NCI-H1105 (cell line): ENCODE results near the gene NMNAT3.
A peak's percentile ranks its signal among the peaks of the same experiment; 100 is the strongest.
"Not testable (repeated sequence)": the region's sequence is repeated elsewhere in the genome, so short reads cannot be mapped to it uniquely, and the experiment has no call there.

Experiments
- DNase-seq: peaks from one replicate; lab custom pipeline; 2025; lab: John Stamatoyannopoulos, UW

NMNAT3 gene

DNA sequence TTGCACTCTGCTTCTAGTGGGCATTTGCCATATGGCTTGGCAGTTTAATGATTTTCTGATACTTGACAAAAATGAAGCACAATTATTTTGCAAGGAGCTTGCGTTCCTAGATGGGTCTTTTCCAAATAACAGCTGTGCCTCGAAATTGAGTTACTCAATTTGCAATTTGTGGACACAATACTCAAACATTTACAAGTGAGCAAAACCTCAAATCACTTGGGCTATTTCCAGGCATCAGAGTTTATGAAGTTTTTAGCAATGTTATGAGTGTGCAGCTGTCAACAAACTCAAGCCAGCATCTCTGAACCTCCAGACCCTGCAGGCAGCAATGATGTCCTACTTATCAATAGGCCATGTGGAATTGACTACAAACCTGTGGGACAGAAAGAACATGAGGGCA, 41.3 kb downstream of the NMNAT3 start:
- no peak for DNase-seq

DNA sequence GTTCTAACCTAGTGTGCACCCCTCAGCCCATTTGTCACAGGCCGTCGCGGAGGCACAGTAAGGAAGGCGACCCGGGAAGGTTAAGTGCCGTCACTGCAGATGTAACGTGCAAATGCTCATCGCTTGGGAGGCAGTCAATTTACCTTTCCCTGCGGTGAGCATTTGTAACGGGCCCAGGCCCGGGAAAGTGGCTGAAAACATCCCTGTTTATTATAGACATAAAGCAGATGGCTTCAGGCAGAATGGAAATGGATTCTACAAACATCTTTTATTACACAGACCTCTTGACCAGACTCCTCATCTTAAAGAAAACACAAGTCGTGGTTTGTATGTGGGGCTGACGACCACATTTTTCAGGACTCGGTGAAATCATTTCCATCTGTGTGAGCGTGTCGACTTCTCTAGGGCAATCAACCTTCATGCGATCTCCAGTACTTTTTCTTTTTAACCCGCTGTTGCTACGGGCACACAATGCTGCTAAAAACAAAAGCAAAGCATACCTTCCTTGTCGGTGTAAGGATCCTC, 43.6 kb downstream of the NMNAT3 start:
- DNase-seq: no peak

DNA sequence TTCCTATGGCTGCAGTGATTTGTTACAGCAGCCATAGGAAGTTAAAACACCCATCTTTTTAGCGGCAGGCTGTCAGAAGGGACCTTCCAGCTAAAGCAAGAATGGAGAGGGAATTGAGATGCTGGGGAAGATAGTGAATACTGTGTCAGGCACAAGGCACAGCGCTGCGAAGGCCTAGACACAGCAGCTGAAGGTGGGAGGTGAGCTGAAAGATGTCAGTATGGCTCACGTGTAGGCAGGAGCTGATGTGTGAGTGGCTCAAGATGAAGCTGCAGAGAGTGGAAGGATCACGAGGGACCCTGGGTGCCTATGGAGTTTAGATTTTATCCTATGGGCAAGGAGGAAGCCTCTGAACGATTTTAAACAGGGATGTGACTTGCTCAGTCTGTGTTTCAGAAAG, 44.3 kb downstream of the NMNAT3 start:
- DNase-seq: no peak

DNA sequence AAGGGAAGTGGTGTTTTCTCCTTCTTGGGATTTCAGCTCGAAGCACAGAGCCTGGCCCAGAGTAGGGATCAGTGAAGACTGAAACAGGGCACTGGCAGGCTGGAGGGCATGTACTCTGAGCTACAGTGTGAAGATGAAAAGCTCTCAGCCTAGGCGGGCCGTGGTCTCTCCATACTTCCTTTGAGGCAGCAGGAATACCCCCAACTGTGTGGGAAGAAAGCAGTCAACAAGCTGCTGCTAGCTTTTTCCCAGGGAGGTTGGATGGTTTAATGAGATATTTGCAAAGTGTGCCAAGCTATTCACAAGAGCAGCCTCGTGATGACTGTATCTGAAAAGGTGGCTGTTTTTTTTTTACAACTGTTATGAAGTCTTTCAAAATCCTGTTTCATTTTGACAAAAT, 47.2 kb downstream of the NMNAT3 start:
- no peak for DNase-seq

DNA sequence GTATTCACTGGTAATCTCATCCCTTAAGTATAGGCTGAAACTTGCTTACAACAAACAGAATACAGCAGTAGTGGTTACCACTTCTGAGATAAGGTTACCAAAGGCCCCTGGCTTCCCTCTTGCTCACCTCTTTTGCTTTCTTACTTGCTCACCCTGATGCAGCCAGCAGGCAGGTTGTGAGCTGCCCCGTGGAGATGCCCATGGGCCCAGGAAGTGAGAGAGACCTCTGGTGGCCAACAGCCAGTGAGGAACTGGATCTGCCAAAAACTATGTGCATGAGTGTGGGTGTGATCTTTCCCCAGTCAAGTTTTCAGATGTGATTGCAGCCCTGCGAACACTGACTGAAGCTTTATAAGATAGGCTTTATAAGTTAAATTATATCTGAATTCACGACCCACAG, 48.7 kb downstream of the NMNAT3 start:
- DNase-seq: no peak

DNA sequence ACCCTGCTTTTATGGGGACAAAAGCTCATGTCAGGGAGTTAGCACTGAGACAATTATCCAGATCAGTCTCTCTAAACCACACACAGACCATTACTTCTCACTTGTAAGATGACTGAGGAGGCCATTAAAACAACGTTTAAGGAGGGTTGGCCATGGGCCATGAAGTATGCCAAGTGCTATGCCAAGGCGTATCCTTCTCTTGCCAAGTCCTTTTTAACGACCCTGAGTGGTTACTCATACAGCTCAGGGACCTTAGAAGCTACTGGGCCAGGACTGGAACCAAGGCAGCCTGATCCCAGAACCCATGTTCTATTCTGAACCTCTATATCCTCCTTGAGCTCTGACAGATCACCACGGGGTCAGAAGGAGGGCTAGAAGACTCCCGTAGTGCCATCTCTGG, 50.0 kb downstream of the NMNAT3 start:
- DNase-seq: no peak

DNA sequence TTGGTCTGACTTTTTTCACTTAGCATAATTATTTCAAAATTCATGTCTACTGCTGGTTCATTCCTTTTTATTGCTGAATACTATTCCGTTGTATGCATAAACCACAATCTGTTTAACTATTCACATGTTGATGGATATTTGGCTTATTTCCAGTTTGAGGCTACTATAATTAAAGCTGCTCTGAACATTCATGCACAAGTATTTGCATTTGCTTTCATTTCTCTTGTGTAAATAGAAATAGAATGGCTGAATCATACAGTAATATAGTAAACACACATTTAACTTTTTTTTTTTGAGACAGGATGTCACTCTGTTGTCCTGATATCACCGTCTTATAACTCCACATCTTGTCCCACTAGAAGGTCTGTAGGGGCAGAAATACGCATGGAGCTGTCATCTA, 57.3 kb downstream of the NMNAT3 start:
- DNase-seq: no peak

DNA sequence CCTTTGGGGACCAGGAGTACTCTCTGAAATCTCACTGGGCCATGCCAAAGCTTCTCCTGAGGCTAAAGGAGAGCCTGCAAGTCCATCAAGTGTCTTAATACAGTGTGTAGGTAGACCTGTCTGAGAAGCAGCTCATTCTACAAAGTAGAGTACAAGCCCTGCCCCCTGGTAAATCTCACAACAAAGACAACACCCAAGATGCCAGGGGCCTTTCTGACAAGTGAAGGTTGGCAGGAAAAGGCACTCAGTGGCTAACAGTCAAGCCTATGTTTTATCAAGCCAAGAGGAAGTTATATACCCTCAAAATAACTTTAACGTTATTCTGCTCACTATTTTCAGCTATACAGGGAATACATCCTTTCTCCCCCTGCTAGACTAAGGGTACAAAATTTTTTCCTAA, 58.3 kb downstream of the NMNAT3 start:
- DNase-seq: no peak

DNA sequence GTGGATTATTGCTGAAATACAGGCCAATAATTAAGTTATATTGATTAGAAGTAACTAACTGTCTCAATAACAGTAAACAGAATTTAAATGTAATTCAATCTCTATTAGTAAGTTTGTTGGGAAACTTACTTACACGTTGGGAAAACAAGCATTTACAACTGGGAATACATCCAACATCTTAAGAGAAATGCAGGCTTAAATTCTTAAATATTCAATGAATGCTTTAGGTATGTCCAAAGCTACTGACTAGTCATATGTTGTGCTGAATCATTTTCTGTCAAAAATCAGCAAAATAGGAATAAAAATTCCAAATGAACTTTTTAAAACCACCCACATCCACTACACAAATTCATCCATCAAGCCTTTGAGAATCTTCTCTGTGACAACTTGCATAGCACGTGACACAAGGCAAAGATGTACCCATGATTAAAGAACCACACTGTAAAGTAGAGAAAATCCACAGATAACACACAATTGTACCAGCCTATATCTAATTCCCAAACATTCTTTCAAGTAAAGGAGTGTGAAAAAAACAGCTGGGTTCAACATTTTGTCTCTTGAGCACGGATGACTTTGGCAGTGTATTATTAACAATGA, 60.0 kb downstream of the NMNAT3 start:
- no peak for DNase-seq

DNA sequence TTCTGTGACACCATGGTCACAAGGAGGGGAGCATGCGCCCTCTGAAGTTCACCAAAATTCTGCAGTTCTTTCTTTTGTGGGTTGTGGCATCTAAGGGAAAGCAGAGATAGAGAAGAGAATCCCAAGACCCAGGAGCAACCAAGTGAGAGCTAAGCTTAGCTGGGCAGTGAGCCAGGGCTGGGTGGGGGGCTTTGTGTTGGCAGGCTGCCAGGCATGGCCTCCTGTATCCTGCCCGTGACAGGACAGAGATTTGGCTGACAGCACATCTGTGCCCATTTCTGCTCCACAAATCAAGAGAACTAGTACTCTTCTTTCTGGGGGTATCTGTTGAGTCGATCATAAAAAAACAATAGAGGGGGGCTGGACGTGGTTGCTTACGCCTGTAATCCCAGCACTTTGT, 66.2 kb downstream of the NMNAT3 start:
- DNase-seq: no peak

DNA sequence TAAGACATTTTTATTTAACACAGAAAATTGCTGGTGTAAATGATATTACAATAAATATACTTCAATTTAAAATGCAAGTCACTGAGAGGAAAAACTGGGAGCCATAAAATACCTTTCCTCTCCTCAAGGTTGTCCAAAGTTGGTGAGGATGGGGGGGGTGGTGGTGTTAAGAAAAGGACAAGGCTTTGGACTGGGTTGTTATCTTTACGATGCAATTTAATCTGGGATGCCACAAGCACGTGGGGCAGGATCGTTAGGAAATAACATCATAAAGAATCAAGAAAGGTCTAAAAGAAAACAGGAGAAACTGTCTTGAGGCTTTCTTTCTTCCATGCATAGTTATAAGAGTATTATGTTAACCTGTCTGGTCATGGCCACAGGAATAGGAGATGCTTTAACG, 66.9 kb downstream of the NMNAT3 start:
- DNase-seq: no peak

DNA sequence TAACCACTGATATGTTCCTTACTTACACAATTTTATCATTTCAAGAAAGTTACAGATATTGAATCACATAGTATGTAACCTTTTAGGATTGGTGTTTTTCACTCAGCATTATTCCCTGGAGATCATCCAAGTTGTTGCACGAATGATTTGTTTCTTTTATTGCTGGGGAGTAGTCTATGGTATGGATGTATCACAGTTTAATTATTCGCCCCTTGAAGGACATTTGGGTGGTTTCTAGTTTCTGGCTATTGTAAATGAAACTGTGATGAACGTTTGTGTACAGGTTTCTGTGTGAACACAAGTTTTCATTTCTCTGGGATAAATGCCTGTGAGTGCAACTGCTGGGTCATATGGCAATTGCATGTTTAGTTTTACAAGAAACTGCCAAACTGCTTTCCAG, 68.8 kb downstream of the NMNAT3 start:
- no peak for DNase-seq

DNA sequence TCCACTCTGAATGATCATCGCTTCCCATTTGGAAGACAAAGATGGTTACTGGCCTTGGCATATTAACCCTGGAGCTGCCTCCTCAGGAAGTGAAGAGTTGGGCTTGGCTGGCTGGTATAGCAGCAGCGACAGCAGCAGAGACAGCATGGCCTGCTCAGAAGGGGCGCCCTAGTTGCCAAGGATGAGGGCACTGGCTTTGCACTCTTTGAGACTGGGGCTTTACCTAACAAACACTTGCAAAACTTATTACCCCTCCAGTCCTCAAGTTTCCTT, 69.7 kb downstream of the NMNAT3 start:
- DNase-seq: no peak

DNA sequence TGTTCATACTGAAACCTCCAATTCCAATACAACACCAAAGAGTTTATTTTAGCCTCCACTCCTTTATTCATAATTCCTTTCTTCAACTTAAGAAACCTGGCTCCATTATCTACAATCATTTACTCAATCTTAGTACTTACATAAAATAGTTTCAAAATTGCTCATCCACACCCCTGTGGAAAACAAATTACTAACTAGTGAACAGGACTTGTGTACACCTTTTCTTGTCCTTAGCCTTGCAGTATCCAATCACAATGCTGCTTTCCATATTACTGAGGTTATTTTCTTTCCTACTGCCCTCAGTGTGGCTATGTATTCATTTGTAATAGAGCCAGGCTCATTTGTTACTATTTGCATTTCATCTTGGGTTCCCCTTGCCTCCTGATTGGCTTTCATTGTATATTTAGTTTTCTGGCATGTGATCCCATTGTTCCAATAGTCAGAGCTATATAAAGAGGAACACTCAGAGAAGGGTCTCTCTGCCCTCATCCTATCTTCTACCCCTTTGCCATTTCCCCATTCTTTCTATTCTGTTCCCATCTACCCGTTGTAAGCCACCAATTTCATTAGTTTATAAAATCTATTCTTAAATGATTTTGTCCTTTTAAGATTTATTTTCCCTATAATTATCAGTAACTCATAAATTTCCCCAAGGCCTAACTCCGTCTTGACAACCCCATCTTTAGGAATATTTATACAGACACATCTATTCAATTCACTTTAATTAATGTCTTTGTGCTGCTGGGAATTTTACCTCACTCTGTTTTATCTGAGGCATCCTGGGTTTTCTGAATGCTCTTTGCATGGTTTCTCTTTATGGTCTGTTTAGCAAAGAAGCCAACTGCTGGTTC, 70.3 kb downstream of the NMNAT3 start:
- DNase-seq: no peak

DNA sequence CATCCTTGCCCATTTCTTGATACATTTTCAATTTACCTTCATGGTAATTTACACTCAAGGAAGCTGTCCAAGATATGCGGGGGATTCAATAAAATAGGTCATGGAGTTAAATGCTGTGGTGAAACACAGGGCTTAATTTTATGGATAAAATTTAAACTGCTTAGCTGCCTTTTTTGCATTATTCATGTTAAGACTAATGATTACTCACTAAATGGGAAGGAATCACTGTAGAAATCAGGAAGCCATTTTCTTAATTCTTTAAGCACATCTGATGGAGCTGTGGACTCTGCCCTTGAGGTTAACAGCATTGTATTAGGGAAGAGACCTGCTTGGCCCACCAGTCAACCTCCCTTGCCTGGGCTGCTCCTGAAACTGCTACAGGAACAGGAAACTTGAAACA, 75.8 kb downstream of the NMNAT3 start:
- no peak for DNase-seq

DNA sequence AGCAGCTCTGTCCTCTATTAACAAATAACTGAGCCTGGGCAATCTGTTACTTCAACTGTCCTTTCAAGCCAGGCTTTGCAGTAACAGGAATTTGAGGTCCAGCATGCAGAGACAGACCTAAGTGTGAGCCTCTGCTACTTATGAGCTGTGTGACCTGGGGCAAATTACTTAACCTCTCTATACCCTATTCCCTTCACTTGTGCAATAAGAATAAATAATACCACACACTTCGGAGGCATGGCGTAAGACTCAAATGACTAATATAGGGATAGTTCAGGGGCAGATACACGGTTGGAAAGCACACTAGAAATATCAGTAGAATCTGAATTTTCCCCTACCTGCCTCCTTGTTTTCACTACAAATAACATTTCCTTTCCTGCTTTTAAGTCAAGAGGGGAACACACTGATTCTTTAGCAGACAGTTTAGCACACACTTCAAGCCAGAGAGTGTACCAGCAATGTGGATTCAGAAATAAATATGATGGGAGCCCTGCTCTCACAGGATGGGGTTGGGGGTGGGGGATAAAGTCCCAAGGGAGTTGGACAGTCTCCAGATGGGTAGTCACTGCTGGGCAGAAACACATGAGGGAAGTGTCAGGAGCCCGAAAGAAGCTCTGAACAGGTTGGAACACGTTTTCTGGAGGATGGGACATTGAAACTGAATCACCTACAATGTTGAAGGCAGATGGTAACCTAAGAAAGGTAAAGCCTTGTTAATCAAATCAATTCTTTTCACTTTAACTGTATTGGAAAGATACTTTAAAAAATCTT, 76.4 kb downstream of the NMNAT3 start:
- peak; percentile 53 for DNase-seq

DNA sequence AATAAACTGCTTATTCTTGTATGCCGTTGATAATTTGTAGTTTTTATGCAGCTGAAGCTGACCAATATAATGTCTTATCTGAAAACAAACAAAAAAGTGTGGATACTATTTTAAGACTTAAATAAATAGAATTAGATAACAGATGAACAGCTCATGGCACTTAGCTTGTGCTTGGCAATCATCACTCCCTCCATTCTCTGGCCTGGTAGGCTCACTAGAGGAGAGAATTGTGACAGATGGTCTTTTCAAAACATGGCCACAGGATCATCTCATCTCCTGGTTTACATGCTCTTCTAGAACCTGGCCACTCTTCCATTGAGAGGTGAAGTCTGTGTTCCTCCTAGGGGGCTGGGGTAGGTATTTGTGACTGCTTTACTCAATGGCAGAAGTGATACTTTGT, 79.8 kb downstream of the NMNAT3 start:
- DNase-seq: no peak

DNA sequence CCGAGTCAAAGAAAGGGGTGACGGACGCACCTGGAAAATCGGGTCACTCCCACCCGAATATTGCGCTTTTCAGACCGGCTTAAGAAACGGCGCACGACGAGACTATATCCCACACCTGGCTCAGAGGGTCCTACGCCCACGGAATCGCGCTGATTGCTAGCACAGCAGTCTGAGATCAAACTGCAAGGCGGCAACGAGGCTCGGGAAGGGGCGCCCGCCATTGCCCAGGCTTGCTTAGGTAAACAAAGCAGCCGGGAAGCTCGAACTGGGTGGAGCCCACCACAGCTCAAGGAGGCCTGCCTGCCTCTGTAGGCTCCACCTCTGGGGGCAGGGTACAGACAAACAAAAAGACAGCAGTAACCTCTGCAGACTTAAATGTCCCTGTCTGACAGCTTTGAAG, 86.6 kb downstream of the NMNAT3 start:
- not testable (repeated sequence) for DNase-seq

DNA sequence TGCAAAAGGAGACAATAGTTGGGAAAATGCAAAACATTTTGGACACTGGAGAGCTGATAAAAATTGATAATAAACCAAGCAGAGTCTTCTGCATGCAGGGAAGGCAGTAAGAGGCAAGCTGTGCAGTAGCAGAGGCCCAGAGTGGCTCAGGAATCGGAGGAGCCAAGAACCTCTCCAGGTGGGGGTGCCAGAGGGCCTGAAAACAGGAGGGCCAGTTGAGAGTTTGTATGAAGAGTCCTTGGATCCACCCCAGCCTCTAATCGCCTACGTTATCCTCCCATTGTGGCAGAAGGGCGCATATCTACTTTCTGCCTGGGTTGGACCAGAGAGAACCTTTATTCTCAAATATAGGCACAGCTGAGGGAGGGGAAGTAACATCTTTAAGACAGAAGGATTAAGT, 89.3 kb downstream of the NMNAT3 start:
- DNase-seq: peak; percentile 38

DNA sequence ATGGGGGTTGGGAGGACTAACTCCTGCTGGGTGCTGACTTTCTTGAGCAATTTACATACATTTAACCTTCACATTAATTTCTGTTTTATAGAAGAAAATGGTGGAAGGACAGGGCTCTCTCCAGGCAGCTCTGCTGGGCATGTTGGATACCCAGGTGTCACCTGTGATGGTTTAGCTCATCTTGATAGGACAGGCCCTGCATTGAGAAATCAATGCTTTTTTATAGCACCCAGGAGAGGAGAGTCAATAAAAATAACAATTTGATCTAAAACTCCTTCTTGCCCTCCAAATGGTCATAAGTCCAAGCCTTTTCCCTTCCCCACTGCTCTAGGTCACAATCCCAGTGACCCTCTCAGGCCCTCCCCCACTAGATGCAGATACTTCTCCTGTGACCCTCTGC, 90.0 kb downstream of the NMNAT3 start:
- no peak for DNase-seq

DNA sequence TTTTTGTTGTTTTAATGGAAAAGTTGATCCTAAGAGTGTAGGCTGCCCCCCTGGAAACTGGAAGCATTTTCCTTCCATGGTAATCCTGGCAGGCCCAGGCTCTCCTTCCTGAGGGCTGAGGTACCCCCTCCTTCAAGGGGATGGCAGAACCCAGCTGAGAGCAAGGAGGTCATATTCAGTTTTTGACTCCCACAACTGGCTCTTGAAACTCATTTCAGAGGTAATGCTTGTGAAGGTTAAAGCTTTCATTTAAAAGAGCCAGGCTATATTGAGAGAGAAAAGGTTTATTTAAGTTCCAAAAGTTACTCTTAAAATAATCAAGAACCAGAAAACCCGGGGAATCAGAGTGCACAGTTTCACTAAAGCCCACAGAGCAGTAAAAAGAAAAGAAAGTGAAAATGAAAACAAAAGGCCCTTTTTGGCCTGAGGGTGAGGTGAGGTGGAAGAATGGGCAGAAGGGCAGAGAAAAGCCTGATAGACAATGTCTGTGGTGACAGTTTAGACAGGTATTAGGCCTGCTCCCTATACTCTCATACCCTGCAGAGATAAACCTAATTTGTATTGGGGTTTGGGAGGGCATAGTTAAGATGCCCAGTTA, 91.3 kb downstream of the NMNAT3 start:
- no peak for DNase-seq

DNA sequence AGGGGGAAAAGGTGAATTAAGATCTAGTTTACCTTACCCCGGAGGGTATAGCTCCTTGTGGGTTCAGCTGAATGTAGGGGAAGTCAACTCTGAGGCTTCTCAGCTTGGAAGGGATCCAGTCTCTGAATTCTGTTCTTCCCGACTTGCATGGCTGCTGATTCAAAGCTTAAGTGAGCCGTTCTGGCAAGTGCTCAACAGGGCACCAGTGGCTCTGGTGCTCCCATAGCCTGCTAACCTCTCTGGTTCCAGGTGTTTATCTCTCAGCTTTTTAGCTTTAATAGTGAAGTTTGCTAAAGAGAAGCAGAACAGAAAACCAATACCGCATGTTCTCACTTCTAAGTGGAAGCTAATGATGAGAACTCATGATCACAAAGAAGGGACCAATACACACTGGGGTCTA, 92.0 kb downstream of the NMNAT3 start:
- DNase-seq: no peak

DNA sequence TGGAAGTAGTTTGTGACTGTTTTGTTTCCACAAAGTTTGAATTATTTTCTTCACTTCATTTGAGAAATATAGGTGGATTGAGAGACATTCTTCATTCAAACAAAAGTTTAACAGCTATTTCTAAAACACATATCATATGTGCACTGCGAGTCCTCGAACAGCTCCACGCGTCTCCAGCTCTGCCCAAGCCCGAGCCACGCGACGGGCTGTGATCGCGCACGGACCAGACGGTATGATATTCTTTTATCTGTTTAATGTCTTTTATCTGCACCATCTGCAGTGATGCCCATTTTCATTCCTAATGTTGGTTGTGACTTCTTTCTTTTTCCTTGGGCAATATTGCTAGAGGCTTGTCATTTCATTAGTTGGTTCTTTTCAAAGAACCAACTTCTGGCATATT, 94.1 kb downstream of the NMNAT3 start:
- DNase-seq: not testable (repeated sequence)
